Measurements from ENCODE around the gene LPO. TPM values are rescaled to one million over a fixed set of nuclear protein-coding genes. Genes with fewer than 3 reads are reported as not detected.

The LPO gene
- total and polyA plus RNA-seq, 10 of the 15 experiments (the other 5 are each of a cell fraction or from before 2014, with no cell fraction given) = 0.03 to 0.11 (median 0.06) TPM; not detected in 7

GRCh38 chr17:58275417-58275816 lies 37.0 kb downstream of the LPO start:
- Histone ChIP-seq H3K27ac (ENCODE audit: control insufficient read depth, insufficient read depth) (no peak overlapping the region), H3K4me2 (ENCODE audit: control insufficient read depth, insufficient read depth) (no peak overlapping the region), H4K20me1 (ENCODE audit: control insufficient read depth, insufficient read depth) (no peaks in the 10 kb centered on the region), H3K4me1 (ENCODE audit: control insufficient read depth, insufficient read depth, low read length) (no peaks in the 10 kb centered on the region; the same call in 1 of the 2 replicates), H3K9ac (ENCODE audit: control insufficient read depth, insufficient read depth, low read length) (no peak overlapping the region), H3K36me3 (ENCODE audit: control insufficient read depth in 2 of 2, insufficient read depth in 2 of 2, low read length in 1 of 2) (no peaks in the 10 kb centered on the region), H3K9me3 (replicated peaks; ENCODE audit: control insufficient read depth, insufficient read depth, low read length) (no peaks in the 10 kb centered on the region), H2AFZ (ENCODE audit: control insufficient read depth, low read depth, low read length) (no peak overlapping the region), H3K27me3 (replicated peaks in 1 of 2; ENCODE audit: control insufficient read depth in 2 of 2, insufficient read depth in 2 of 2, low read length in 1 of 2) (no peaks in the 10 kb centered on the region; a peak in 1 of 4 replicates), H3K4me3 (no peak overlapping the region), H3K79me2 (ENCODE audit: control insufficient read depth, insufficient read depth, low read length) (no peaks in the 10 kb centered on the region)
- intact Hi-C loops (cut with micrococcal nuclease; ENCODE audit: unreplicated experiment) = no loop called here
- 66% methylated on average over 10 of the region's 10 CpGs for WGBS (ENCODE audit: insufficient coverage, insufficient replicate concordance, low lambda C conversion rate, missing lambda C conversion rate)
- ATAC-seq (no peak), DNase-seq (ENCODE audit: low read depth, low spot score) (no peak), FAIRE-seq (no peak)
- ChIA-PET CTCF (interaction anchor here (0.9 to 1.6 kb wide), 10 partner anchors 16 to 312 kb away, joined by 3 to 5 read pairs (median 4); partner anchors contain the start of genes RNF43 and SUPT4H1), SMC1A (ENCODE audit: uncharacterized antibody, unreplicated experiment) (interaction anchor here (1.2 to 1.5 kb wide), 5 partner anchors 69 to 144 kb away, joined by 3 to 4 read pairs (median 4); partner anchors contain the start of gene RNF43), RAD21 (ENCODE audit: unreplicated experiment) (interaction anchor here (1.2 kb wide), 1 partner anchor 42 kb away, joined by 4 read pairs; no protein-coding TSS in a partner anchor), POLR2A (interaction anchor here (0.6 kb wide), 1 partner anchor 1588 kb away, joined by 3 read pairs; no protein-coding TSS in a partner anchor)
- TF ChIP-seq FOS (IDR thresholded peaks at IDR 0.05; ENCODE audit: borderline replicate concordance, extremely low read depth, insufficient read length) (no peak), SP1 (IDR thresholded peaks at IDR 0.05; ENCODE audit: low read depth, low read length) (no peak)
- TF ChIP-seq, protein P1, sequence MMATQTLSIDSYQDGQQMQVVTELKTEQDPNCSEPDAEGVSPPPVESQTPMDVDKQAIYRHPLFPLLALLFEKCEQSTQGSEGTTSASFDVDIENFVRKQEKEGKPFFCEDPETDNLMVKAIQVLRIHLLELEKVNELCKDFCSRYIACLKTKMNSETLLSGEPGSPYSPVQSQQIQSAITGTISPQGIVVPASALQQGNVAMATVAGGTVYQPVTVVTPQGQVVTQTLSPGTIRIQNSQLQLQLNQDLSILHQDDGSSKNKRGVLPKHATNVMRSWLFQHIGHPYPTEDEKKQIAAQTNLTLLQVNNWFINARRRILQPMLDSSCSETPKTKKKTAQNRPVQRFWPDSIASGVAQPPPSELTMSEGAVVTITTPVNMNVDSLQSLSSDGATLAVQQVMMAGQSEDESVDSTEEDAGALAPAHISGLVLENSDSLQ (IDR thresholded peaks at IDR 0.05) = no peak
- no TSS peak for BruUV-seq (replicated peaks)
- in situ Hi-C loops (cut with MboI) = no loop called here

DNA sequence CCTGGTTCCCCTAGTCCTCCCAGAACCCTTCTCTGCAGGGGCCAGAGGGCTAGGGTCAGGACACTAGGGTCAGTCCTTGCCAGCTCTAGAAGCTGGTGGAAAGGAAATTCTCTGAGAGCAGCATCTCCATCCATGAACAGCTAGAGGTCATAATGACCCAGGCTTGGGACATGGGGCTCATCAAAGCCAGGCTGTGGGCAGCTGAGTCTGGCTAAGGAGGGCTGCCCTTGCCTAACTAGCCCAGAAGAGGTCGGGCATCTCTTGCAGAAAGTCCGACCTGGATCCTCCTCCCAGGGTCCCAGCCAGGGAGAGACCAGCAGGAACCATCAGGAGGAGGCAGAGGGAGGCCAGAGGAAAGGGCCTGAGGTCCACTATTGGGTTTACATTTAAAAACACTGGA lies 38.0 kb downstream of the LPO start:
- in situ Hi-C loops (cut with MboI) = no loop called here
- ChIA-PET RAD21 (ENCODE audit: unreplicated experiment) (no interaction called here), CTCF (interaction anchor here (0.9 to 2.0 kb wide), 8 partner anchors 8 to 311 kb away, joined by 3 to 7 read pairs (median 4); partner anchors contain the start of genes RNF43 and SUPT4H1), POLR2A (interaction anchor here (1.2 kb wide), 1 partner anchor 144 kb away, joined by 3 read pairs; no protein-coding TSS in a partner anchor), SMC1A (ENCODE audit: uncharacterized antibody, unreplicated experiment) (interaction anchor here (1.3 to 1.4 kb wide), 2 partner anchors 75 to 143 kb away, joined by 3 read pairs; no protein-coding TSS in a partner anchor)
- Histone ChIP-seq H4K20me1 (ENCODE audit: control insufficient read depth, insufficient read depth) (no peaks in the 10 kb centered on the region), H3K79me2 (ENCODE audit: control insufficient read depth, insufficient read depth, low read length) (no peaks in the 10 kb centered on the region), H3K36me3 (ENCODE audit: control insufficient read depth in 2 of 2, insufficient read depth in 2 of 2, low read length in 1 of 2) (no peaks in the 10 kb centered on the region), H2AFZ (ENCODE audit: control insufficient read depth, low read depth, low read length) (no peak overlapping the region), H3K4me1 (ENCODE audit: control insufficient read depth, insufficient read depth, low read length) (no peaks in the 10 kb centered on the region; the same call in 1 of the 2 replicates), H3K27me3 (replicated peaks in 1 of 2; ENCODE audit: control insufficient read depth in 2 of 2, insufficient read depth in 2 of 2, low read length in 1 of 2) (no peaks in the 10 kb centered on the region; a peak in 1 of 4 replicates), H3K9me3 (replicated peaks; ENCODE audit: control insufficient read depth, insufficient read depth, low read length) (no peaks in the 10 kb centered on the region), H3K4me3 (no peak overlapping the region), H3K9ac (ENCODE audit: control insufficient read depth, insufficient read depth, low read length) (no peak overlapping the region), H3K27ac (ENCODE audit: control insufficient read depth, insufficient read depth) (no peak overlapping the region), H3K4me2 (ENCODE audit: control insufficient read depth, insufficient read depth) (no peak overlapping the region)
- no TSS peak for BruUV-seq (replicated peaks)
- FAIRE-seq (no peak), ATAC-seq (no peak), DNase-seq (ENCODE audit: low read depth, low spot score) (no peak)
- intact Hi-C loops (cut with micrococcal nuclease; ENCODE audit: unreplicated experiment) = no loop called here
- 3% methylated on average over 2 of the region's 2 CpGs for WGBS (ENCODE audit: insufficient coverage, insufficient replicate concordance, low lambda C conversion rate, missing lambda C conversion rate)
- TF ChIP-seq IRF3 (IDR thresholded peaks at IDR 0.05) (no peak), BRCA1 (IDR thresholded peaks at IDR 0.05; ENCODE audit: low read depth, low read length) (no peak), SMC3 (IDR thresholded peaks at IDR 0.05; ENCODE audit: borderline replicate concordance, low read length) (no peak), EGR1 (IDR thresholded peaks at IDR 0.05; ENCODE audit: borderline replicate concordance in 1 of 2, low read depth in 2 of 2, low read length in 2 of 2) (no peak), ZNF592 (IDR thresholded peaks at IDR 0.05) (no peak), RCOR1 (conservative IDR thresholded peaks at IDR 0.05; ENCODE audit: low read depth, low read length) (no peak), TCF3 (IDR thresholded peaks at IDR 0.05; ENCODE audit: borderline replicate concordance, insufficient read depth, low read depth, low read length) (no peak)

All from GM12878 (cell line).